HG03060 (cell line): ENCODE measurements around the gene KRT25.

Source experiments
- ATAC-seq: cut with Tn5 transposase; IDR thresholded peaks from one replicate; pipeline ENCODE4 v1.9.1; 2021; ENCODE audit warnings: low read depth, moderate number of reproducible peaks; ENCODE audit not compliant: unreplicated experiment

KRT25 gene, protein sequence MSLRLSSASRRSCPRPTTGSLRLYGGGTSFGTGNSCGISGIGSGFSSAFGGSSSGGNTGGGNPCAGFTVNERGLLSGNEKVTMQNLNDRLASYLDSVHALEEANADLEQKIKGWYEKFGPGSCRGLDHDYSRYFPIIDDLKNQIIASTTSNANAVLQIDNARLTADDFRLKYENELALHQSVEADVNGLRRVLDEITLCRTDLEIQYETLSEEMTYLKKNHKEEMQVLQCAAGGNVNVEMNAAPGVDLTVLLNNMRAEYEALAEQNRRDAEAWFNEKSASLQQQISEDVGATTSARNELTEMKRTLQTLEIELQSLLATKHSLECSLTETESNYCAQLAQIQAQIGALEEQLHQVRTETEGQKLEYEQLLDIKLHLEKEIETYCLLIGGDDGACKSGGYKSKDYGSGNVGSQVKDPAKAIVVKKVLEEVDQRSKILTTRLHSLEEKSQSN

DNA sequence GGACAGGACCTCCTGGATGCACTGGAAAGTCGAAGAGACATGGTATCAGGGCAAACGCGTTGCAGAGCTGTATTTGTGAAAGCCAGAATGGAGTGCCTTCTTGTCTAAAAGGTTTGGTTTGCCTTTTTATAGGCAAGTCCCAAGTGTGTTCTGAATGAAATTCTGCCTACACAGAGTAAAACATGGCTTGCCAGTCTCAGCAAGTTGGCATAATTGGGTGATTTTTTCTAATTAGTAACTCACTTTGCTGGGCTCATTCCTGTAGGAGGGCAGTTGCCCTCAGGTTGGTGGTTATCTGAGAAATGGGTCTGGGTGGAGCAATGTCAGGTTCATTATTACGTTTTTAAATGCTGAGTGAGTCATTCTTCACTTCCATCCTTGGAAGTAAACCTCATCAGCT is at the start of gene KRT25:
Gene KRT25, minus strand, starts transcription at position 101 of the 400 bp plus-strand sequence. Its CDS starts 60 bp downstream, at position 41.
- ATAC-seq: no peak

DNA sequence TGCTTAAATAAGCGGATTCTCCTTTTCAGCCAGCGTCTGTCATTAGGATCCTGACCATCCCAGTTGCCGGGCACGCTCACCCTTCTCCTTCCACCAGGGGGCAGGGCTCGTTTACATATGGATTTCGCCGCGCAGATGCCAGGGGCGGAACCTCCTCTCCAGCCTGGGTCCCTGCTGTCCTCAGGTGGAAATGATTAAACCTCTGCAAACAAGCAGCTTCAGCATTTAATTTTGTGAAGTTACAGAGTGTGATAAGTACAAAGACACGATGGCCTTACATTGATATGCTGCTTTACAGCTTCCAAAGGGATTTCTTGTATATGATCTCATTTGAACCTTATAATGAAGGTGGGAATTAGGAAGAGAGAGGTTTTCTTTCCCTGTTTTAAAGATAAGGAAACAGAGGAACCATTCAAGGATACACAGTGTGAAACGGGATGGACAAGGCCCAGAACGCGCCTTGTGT is 48.5 kb upstream of the KRT25 start:
- no peak for ATAC-seq

DNA sequence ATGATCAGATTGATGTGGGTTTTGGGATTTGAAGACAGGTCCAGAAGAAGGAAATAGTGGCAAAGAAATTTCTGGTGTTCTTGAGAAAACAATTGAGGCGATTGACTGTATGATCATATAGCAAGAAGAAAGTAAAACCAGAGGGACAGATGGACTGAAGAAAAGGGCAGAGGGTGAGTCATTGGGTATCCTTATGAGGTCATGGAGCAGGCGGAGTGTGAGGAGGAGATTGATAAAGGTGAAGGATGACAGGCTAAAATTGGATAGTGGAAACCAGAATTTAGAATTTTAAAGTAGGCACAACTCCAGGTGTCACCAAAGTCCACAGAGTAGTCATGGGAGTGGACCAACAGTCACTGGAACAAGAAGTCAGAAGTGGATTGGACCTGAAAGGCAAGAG is 46.0 kb upstream of the KRT25 start:
- no peak for ATAC-seq

DNA sequence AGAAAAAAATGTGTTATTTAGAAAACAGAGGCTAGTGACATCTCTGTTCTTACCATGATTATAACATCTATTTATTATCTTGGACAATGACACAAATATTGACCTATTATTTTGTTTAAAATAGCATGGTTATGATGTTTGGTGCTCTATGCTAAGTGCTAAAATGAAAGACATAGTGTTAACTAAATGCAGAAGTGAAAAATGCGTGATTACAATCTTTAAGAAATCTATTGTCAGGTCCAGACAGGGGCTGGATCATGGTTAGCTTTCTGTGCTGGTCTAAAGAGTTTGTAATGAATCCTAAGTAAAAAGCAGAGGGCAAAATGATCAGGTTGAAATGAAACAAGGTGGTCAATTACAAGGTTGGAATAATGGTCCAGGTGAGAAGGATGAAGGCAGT is 45.2 kb upstream of the KRT25 start:
- no peak for ATAC-seq

DNA sequence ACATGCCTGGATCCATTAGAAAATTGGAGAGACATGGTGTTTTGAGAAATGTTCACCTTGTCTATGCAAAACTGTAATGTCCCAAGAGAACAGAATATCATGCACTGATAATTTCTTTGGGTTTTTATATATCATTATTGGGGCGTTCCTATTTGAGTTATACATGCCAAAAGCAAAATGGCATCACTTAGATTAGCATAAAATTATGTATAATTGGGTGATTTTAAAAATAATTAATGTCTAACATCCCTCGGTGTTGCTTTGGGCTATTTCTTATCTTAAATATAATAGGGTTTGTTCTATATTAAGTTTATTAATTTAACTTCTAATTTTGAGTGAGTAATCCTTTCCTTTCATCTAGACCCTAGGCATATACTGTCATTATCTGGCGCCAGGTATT is 44.7 kb upstream of the KRT25 start, which contains the start of gene KRT28:
Gene KRT28, minus strand, starts transcription at position 101 of the 400 bp plus-strand sequence. Its CDS starts 66 bp downstream, at position 35.
- no peak for ATAC-seq

DNA sequence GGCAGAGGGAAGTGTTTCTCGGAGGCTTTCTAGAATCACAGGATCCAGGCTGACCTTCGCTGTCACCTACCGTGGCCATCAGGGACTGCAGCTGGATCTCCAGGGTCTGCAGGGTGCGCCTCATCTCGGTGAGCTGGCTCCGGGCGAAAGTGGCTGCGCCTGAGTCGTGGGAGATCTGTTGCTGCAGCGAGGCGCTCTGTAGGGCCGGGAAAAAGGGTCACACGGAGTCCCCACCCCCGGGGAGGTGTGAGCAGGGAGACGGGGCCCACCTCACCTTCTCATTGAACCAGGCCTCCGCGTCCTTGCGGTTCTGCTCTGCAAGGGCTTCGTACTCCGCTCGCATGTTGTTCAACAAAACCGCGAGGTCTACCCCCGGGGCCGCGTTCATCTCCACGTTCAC is 41.7 kb upstream of the KRT25 start:
- ATAC-seq: no peak

DNA sequence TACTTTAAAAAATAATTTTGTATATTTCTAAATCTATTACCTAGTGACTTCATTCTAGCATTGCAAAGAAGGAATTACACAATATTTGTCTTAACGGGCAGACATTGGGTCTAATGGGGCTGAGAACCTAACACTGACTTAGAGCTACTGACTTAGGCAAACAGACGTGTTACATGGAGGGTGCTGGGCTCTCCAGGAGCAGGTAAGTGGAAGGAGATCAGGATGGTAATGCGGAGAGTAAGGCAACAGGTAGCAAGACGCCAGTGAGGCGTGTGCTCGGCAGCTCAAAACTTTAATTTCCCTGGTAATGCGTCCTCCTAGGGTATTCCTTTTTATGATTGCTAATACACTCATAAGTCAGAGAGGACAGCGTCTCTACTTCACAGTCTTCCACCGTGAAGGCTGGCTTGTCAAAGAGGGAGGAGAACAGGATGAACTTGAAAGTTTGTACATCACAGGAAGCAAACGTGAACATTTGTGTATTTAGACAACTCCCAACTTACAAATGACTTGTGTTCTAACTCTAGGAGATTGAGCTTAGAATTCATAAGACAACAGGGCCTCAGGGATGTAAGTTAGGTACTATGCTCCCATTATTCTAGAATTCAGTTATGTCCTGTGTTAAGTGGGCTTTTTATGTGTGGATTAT is 40.0 kb upstream of the KRT25 start:
- no peak for ATAC-seq

DNA sequence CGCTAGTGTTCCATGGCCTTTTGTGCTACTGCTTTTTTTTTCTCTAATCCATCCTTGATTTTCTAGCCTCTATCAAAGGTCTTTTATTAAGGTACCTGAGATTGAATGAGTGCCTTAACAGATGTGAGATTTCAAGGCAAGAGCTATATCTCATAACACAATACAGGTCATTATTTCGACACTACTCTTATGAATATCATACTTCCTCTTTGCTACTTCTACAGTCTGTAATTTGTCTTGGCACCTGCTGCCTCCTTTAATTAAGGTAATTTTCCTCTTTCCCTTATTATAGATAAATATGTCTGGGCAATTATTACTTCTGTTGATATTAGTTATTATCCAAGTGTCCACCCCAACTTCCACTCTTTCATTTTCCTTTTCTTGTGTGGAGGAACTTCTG is 39.3 kb upstream of the KRT25 start:
- no peak for ATAC-seq

DNA sequence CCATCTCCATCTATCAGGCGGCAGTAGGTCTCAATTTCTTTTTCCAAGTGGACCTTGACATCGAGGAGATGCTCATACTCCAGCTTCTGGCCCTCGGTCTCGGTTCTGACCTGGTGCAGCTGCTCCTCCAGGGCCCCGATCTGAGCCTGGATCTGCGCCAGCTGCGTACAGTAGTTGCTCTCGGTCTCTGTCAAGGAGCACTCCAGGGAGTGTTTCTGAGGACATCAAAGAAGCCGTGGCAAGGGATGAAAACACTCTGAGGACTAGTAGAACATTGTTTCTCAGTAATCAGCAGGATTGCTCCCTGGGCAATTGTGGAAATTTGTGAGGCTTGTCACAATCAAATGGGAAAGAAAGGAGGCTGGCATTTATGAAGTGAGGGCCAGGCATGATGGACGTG is 38.7 kb upstream of the KRT25 start:
- no peak for ATAC-seq

DNA sequence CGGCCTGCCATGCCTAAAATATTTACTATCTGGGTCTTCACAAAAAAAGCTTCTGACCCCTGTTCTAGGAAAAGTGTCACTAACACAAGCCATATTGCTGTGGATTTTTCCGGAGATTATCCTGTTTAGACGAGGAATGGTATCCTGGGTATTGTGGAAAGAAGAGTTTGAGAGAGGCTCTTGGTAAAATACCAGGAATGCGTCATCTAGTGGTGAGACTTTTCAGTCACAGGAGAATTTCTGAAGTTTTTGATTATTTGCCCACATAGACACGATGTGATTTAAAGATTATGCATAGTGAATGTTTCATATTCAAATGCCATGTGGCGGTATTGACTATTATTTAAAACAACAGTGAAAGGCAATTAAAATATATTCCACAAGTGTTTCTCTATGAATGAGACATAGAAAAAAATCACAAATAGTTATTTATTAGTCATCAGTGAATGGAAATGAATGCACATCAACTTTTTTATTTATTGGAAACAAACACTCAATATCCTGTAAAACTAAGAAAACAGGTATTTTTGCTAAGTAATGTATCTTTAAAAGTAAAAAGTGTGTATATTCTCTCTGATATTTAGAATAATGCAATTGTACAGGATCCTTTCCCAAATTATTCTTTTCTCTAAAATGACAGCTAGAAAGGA is 36.8 kb upstream of the KRT25 start:
- no peak for ATAC-seq

DNA sequence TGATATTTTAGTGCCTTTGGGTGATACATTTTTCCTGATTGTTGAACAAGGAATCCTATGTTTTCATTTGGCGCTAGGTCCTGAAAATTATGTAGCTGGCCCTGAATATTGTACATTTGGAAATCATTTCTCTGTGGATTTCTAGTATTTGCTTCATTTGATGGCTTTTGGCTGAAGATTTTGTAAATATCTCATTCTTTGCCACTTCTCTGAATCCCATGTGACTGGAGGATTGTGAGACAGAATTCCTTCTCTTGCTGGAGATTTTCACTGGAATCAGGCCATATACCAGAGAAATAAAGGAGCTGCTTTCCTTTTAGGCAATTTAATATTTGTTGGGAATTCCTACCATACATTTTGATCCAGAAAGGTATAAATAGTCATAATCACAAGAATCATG is 36.0 kb upstream of the KRT25 start:
- ATAC-seq: no peak

DNA sequence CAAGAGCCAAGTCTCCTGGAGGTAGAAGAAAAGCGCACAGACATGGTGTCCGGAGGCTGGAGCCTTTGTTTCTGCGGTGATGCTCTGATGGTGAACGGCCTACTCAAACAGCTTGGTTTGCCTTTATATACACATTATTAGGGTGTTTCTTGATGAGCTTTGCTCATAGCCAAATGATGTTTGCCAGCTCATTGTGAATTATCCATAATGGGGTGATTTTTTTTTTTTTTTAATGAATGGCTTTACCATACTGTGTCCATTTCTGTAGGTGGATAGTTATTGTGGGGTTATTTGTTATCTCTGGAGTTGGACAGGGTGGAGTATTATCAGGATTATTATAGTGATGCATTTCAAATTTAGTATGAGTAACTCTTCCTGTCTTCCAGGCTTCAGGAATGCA is 27.3 kb upstream of the KRT25 start, which contains the start of gene KRT27:
Gene KRT27, minus strand, starts transcription at position 101 of the 400 bp plus-strand sequence. Its CDS starts 57 bp downstream, at position 44.
- no peak for ATAC-seq

DNA sequence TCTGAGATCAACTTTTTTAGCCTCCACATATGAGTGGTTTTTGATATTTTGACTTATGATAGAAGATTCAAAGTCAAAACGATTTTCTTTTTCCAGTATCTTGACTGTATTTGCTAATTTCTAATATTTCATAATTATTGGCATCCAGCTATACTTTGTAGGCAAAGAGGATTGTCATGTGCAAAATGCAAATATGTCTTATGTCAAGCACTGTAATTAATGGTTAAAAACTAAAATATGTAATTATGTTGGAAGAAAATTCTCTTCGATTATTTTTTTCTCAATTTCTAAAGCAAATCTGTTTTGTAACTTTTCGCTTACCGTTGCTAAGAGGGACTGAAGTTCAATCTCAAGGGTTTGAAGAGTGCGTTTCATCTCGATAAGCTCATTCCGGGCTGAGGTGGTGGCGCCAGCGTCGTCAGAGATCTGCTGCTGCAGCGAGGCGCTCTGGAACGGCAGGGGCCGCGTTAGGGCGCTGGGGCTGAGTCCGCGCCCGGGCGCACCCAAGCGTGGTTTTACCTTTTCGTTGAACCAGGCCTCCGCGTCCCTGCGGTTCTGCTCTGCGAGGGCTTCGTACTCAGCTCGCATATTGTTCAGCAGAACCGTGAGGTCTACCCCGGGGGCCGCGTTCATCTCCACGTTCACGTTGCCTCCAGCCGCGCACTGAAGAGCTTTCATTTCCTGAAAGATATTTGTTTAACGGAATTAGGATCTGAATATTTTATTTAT is 24.2 kb upstream of the KRT25 start:
- ATAC-seq: no peak

DNA sequence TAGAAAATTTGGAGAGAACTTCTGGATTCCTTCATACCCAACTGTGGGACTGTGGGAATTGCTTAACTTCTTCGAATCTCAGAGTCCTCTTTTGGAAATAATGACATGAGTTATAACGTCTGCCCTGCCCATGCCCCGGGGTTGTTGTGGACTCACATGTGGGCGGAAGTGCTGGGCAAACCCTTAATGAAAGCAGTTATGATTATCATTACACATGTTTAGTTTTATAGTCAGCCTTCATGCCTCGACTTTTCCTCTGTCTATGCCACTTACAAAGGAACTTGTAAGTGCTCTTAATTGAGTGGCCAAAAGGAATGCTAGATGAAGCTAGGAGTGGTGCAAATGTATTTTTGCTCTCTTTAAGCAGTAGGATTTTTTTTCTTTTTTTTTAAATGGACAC is 23.3 kb upstream of the KRT25 start:
- no peak for ATAC-seq

DNA sequence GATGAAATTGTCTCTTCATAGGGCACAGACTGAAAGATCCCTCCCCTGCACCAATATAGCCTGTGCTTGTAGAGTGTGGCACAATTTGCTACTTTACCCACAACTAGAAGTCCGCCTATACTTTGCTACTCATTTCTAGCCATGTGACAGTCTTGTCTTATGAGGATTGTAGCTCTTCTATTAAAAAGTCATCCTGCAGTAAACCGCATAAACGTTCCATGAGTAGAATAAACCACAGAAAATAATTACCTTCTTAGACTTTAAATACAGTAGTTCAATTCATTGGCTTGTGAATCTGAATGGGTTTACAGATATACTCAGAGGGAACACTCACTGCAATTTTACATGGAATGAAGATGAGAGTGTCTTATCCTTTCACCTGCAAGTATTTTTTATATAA is 22.8 kb upstream of the KRT25 start:
- ATAC-seq: no peak

DNA sequence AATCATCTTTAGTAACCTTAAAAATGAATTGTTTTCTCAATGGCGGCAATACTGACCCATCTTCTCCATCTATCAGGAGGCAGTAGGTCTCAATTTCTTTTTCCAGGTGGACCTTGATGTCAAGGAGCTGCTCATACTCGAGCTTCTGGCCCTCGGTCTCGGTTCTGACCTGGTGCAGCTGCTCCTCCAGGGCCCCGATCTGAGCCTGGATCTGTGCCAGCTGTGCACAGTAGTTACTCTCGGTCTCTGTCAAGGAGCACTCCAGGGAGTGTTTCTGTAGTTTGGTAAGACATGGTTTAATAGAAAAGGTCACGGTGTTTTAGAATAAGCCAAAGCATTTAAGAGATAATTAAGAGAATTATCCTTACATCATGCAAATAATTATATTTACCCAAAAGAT is 22.3 kb upstream of the KRT25 start:
- no peak for ATAC-seq

DNA sequence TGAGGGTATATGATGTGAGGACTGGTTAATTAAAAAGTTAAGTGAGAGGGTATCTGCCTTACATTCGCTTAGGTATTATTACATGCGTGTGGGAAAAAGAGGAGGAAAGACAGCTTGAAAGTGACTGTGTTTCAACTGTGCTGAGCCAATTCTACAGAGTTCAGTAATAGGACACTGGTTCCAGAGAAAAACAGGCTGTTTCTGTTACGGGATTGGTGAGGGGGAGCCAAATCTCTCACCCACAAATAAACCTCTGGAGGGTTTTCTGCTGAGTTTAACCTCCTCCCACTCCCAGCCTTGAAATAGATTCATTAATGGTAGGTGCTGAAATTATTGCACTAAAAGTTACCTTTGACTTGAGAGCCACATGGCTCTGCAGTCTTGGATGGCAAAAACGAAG is 20.8 kb upstream of the KRT25 start:
- ATAC-seq: no peak

DNA sequence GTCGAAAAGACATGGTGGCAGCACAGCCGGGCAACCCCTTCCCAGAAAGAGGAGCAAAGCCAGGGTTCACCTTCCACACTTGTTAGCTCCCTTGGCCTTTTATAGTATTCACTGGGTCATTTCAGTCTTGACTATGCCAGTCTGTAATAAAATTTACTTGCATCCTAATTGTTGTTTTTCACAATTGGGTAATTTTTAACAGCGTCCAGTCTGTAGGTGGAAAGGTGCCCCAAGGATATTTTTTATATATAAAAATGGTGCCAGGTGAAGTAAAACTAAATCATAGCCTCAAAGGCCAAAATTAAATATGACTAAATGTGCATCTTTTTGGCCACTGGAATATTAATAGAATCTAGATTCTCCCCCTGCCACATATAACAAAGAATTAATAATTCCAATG is 17.0 kb upstream of the KRT25 start, which contains the start of gene KRT26:
Gene KRT26, minus strand, starts transcription at position 101 of the 400 bp plus-strand sequence. Its CDS starts 88 bp downstream, at position 13.
- ATAC-seq: no peak

DNA sequence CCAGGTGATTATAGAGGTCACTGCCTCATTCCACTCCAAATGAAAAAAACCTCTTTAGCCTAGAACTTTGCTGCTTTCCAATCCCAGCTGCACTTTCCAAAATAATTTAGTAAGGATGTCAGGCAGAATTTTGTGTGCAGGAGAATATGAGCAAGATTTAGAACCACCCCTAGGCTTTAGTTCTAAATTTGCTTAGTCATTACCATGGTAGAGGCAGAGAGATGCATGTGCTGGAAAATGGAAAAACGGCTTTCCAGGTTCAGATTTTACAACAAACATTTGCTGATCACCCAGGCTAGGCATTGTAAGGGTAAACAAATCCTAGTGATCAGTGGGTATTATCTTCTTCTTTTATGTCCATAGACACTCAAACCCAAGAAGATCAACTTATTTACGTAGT is 10.5 kb upstream of the KRT25 start:
- no peak for ATAC-seq

DNA sequence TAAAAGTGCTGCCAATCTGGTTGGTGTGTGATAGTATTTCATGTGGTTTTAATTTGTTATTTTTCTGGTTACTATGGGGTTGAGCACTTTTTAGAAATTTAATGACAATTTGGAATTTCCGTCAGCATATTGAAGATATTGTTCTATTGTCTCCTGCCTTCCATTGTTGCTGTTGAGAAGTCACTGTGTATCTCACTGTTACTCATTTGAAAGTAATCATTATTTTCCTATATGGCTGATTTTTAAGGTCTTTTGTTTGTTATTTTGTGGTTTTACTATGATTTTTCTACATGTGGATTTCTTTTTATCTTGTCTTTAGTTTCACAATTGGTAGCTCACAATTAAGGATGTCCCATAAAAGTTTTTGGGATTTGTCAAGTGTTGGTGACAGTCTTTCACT is 8.6 kb upstream of the KRT25 start:
- ATAC-seq: no peak
